ENCODE results near the gene SPTBN4.

The SPTBN4 gene

DNA sequence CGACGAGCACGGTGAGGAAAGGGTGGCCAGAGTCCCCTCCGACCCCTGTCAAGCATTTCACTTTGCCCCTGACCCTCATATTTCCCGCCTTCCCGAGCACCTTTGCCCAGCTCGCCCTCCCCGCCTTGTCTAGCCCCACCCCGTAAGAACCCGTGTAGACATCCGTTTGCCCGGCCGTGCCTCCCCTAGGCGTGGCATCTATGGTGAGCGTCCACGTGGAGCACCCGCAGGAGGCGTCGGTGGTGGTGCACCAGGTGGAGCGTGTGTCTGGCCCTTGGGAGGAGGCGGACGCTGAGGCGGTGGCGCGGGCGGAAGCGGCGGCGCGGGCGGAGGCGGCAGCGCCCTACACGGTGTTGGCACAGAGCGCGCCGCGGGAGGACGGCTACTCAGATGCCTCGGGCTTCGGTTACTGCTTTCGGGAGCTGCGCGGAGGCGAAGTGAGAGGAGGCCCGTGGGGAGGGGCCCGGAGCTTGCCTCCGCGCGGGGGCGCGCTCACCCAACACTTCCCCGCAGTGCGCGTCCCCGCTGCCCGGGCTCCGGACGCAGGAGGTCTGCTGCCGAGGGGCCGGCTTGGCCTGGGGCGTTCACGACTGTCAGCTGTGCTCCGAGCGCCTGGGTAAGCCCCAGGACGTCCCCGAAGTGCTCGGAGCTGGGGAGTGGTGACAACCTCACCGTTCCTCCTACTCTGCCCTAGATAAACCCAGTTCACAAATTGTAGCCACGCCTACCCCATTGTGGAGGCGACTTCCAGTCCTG, 138.6 kb downstream of the SPTBN4 start:
- H3K9me2 ChIP-seq (replicated peaks; ENCODE audit: low read depth, low read length): no peaks in the 10 kb centered on the region

DNA sequence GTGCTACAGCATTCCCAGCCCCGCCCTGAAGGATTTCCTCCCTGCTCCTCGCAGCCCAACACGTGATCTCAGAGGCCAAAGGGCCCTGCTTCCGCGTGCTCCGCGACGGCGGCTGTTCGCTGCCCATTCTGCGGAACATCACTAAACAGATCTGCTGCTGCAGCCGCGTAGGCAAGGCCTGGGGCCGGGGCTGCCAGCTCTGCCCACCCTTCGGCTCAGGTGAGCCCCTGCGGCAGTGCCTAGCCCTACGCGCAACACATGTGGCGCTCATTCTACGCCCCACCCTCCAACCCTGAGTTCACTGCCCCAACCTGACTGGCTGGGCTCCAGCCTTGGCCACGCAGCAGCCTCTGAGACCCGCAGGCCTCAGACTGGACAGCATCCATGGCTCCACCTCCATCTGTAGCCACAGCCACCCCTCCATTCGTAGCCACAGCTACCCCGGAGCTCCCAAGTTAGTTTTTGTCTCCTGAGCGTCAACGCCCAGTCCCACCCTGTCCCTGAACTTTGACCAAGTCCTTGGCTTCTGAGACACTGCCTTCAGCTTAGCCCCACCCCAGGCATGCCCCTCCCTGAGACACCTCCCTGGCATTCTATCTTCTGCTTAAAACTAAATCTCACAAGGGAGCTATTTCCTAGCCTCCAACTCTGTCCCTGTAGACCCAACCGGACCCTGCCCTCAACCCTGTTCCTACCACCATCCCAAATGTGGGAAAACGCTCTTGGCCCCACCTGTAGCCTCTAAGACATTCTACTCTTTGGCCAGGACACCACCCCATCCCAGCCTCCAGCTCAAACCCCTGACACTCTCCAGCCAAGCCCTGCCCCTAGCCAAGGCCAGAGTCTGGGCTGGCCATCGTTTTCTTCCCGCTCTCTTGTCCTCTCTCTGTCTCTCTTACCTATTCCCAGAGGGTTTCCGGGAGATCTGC, 140.8 kb downstream of the SPTBN4 start:
- no peak overlapping the region for H3K4me2 ChIP-seq (ENCODE audit: low read depth, low read length, poor library complexity, severe bottlenecking)
- peaks cover 8% of the 10 kb centered on the region; the same call in 1 of the 2 replicates for H3F3A ChIP-seq (ENCODE audit: low read depth)
- no peaks in the 10 kb centered on the region for H3K36me3 ChIP-seq (ENCODE audit: insufficient read depth, low read length)
- H2AFZ ChIP-seq (ENCODE audit: low read length): no peak overlapping the region
- H3K9ac ChIP-seq (ENCODE audit: low read depth, low read length, poor library complexity, severe bottlenecking): no peak overlapping the region
- H3K9me3 ChIP-seq (ENCODE audit: insufficient read depth, low read depth, low read length): no peaks in the 10 kb centered on the region
- peaks cover 31% of the 10 kb centered on the region for H3K4me1 ChIP-seq (ENCODE audit: insufficient read depth, low read length, poor library complexity, severe bottlenecking)
- no peak overlapping the region for H3K4me3 ChIP-seq (ENCODE audit: low read length, poor library complexity, severe bottlenecking)
- no peaks in the 10 kb centered on the region for H3K9me2 ChIP-seq (replicated peaks; ENCODE audit: low read depth, low read length)
- H4K20me1 ChIP-seq (ENCODE audit: insufficient read depth, low read length, poor library complexity, severe bottlenecking): peaks cover 3% of the 10 kb centered on the region
- H3K27me3 ChIP-seq (ENCODE audit: insufficient read depth, low read length, poor library complexity, severe bottlenecking): no peaks in the 10 kb centered on the region
- TF ChIP-seq, protein P1, sequence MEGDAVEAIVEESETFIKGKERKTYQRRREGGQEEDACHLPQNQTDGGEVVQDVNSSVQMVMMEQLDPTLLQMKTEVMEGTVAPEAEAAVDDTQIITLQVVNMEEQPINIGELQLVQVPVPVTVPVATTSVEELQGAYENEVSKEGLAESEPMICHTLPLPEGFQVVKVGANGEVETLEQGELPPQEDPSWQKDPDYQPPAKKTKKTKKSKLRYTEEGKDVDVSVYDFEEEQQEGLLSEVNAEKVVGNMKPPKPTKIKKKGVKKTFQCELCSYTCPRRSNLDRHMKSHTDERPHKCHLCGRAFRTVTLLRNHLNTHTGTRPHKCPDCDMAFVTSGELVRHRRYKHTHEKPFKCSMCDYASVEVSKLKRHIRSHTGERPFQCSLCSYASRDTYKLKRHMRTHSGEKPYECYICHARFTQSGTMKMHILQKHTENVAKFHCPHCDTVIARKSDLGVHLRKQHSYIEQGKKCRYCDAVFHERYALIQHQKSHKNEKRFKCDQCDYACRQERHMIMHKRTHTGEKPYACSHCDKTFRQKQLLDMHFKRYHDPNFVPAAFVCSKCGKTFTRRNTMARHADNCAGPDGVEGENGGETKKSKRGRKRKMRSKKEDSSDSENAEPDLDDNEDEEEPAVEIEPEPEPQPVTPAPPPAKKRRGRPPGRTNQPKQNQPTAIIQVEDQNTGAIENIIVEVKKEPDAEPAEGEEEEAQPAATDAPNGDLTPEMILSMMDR (conservative IDR thresholded peaks at IDR 0.05; ENCODE audit: low read length): no peak
- no peak for TF ChIP-seq EZH2phosphoT487 (IDR thresholded peaks at IDR 0.05; ENCODE audit: borderline replicate concordance)
- H3K79me2 ChIP-seq (ENCODE audit: insufficient read depth, low read length): no peaks in the 10 kb centered on the region

More for the DNA sequence above, 138.6 kb downstream of the SPTBN4 start:
- TF ChIP-seq, protein P1 (conservative IDR thresholded peaks at IDR 0.05; ENCODE audit: low read length): 0 out of 2 replicates have a peak, but pooled peaks have one; percentile 21
- no peak for TF ChIP-seq EZH2phosphoT487 (IDR thresholded peaks at IDR 0.05; ENCODE audit: borderline replicate concordance)
- peak overlapping the region; percentile 63 for H3K9ac ChIP-seq (ENCODE audit: low read depth, low read length, poor library complexity, severe bottlenecking)
- peaks cover 8% of the 10 kb centered on the region; the same call in 1 of the 2 replicates for H3F3A ChIP-seq (ENCODE audit: low read depth)
- no peaks in the 10 kb centered on the region for H3K36me3 ChIP-seq (ENCODE audit: insufficient read depth, low read length)
- H3K9me3 ChIP-seq (ENCODE audit: insufficient read depth, low read depth, low read length): no peaks in the 10 kb centered on the region
- H2AFZ ChIP-seq (ENCODE audit: low read length): peak overlapping the region; percentile 79
- peaks cover 43% of the 10 kb centered on the region for H3K4me1 ChIP-seq (ENCODE audit: insufficient read depth, low read length, poor library complexity, severe bottlenecking)
- peak overlapping the region; percentile 91 for H3K4me2 ChIP-seq (ENCODE audit: low read depth, low read length, poor library complexity, severe bottlenecking)
- H4K20me1 ChIP-seq (ENCODE audit: insufficient read depth, low read length, poor library complexity, severe bottlenecking): peaks cover 11% of the 10 kb centered on the region
- H3K79me2 ChIP-seq (ENCODE audit: insufficient read depth, low read length): no peaks in the 10 kb centered on the region
- peak overlapping the region; percentile 70 for H3K4me3 ChIP-seq (ENCODE audit: low read length, poor library complexity, severe bottlenecking)
- H3K27me3 ChIP-seq (ENCODE audit: insufficient read depth, low read length, poor library complexity, severe bottlenecking): no peaks in the 10 kb centered on the region

DNA sequence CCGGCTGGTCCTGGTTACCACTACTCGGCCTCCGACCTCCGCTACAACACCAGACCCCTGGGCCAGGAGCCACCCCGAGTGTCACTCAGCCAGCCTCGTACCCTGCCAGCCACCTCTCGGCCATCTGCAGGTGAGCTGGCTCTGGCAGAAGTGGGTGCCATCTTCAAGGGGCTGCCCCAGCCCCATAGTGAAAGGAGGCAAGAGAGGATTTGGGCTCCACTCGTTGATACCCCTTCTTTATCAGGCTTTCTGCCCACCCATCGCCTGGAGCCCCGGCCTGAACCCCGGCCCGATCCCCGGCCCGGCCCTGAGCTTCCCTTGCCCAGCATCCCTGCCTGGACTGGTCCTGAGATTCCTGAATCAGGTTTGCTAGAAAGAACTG, 141.4 kb downstream of the SPTBN4 start:
- H3K79me2 ChIP-seq (ENCODE audit: insufficient read depth, low read length): no peaks in the 10 kb centered on the region
- no peaks in the 10 kb centered on the region for H3K36me3 ChIP-seq (ENCODE audit: insufficient read depth, low read length)
- no peak overlapping the region for H2AFZ ChIP-seq (ENCODE audit: low read length)
- H3K4me2 ChIP-seq (ENCODE audit: low read depth, low read length, poor library complexity, severe bottlenecking): no peak overlapping the region
- H3K9me3 ChIP-seq (ENCODE audit: insufficient read depth, low read depth, low read length): no peaks in the 10 kb centered on the region
- no peak overlapping the region for H3K9ac ChIP-seq (ENCODE audit: low read depth, low read length, poor library complexity, severe bottlenecking)
- peaks cover 25% of the 10 kb centered on the region for H3K4me1 ChIP-seq (ENCODE audit: insufficient read depth, low read length, poor library complexity, severe bottlenecking)
- H3K9me2 ChIP-seq (replicated peaks; ENCODE audit: low read depth, low read length): no peaks in the 10 kb centered on the region
- peaks cover 1% of the 10 kb centered on the region for H4K20me1 ChIP-seq (ENCODE audit: insufficient read depth, low read length, poor library complexity, severe bottlenecking)
- H3K27me3 ChIP-seq (ENCODE audit: insufficient read depth, low read length, poor library complexity, severe bottlenecking): no peaks in the 10 kb centered on the region
- TF ChIP-seq, protein P1 (conservative IDR thresholded peaks at IDR 0.05; ENCODE audit: low read length): no peak
- no peak for TF ChIP-seq EZH2phosphoT487 (IDR thresholded peaks at IDR 0.05; ENCODE audit: borderline replicate concordance)
- H3F3A ChIP-seq (ENCODE audit: low read depth): peaks cover 3% of the 10 kb centered on the region; the same call in 1 of the 2 replicates
- H3K4me3 ChIP-seq (ENCODE audit: low read length, poor library complexity, severe bottlenecking): no peak overlapping the region

Measured in Loucy (cell line).